Measurements from ENCODE around the gene CRBN. TPM values are rescaled to one million over a fixed set of nuclear protein-coding genes. Genes with fewer than 3 reads are reported as not detected.

Gene CRBN
- total RNA-seq, 4 donors from 2014 or later = 13.3 to 118 (median 44.6) TPM

DNA sequence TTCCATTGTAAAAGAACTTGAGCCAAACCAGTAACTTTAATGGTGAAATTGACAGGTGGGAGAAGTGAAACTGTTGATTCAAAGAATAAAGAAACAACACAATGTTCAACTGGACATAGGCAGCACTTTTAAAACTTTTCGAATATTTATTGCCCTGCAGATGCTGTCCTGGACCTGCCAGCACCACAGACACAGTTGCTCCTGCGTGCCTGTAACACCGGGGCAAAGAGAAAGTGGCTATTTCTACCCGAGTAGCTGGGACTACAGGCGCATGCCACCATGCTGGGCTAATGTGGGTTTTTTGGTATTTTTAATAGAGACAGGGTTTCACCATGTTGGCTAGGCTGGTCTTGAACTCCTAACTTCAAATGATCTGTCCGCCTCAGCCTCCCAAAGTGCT, 76.7 kb downstream of the CRBN start:
- no peak for DNase-seq
- H3K9me3 ChIP-seq = no peaks in the 10 kb centered on the region
- no peak for TF ChIP-seq POLR2A (IDR thresholded peaks at IDR 0.05)
- TF ChIP-seq, protein P1, sequence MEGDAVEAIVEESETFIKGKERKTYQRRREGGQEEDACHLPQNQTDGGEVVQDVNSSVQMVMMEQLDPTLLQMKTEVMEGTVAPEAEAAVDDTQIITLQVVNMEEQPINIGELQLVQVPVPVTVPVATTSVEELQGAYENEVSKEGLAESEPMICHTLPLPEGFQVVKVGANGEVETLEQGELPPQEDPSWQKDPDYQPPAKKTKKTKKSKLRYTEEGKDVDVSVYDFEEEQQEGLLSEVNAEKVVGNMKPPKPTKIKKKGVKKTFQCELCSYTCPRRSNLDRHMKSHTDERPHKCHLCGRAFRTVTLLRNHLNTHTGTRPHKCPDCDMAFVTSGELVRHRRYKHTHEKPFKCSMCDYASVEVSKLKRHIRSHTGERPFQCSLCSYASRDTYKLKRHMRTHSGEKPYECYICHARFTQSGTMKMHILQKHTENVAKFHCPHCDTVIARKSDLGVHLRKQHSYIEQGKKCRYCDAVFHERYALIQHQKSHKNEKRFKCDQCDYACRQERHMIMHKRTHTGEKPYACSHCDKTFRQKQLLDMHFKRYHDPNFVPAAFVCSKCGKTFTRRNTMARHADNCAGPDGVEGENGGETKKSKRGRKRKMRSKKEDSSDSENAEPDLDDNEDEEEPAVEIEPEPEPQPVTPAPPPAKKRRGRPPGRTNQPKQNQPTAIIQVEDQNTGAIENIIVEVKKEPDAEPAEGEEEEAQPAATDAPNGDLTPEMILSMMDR (IDR thresholded peaks at IDR 0.05) = no peak
- 70 to 90% methylated on average over 6 of the region's 6 CpGs for WGBS, 2 donors
- no peak overlapping the region for H3K27ac ChIP-seq
- no peaks in the 10 kb centered on the region for H3K4me1 ChIP-seq
- H3K4me3 ChIP-seq = no peak overlapping the region
- H3K36me3 ChIP-seq = no peaks in the 10 kb centered on the region
- intact Hi-C loops (cut with DNase I) = no loop called here
- no peaks in the 10 kb centered on the region for H3K27me3 ChIP-seq

DNA sequence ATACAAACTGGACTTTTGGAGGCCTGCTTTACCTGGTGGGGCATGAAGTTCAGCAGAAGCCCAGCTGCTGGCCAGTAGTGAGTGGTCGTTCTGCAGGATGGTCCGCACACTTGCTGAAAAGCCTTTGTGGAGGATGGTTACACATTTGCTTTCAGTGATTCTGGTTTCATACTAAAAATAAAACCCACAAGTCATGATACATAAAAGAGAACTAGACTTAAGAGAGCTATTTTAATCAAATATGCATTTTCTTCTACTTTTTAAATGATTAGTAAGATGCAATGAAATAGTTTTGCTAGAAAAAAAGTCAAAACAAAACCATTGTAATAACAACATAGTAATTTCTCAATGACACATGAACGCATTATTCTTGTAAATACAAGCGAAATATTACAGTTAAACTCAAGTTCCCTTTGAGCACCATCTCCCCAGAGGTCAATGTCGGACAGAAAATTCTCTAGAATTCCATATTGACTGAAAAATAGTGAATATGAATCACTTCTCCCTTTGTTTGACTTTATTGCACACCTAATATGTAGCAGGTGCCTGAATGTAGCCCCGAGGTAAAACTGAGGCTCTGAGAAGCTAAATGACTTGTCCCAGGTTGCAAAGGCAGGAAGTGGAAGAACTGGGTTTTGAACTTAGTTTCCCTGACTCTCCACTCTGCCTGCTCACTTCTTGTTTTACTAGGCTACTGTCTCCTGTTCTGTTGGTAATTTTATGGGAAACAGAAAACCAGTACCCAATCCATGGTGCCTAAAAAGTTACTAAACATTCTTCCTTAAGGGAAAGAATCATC, 77.6 kb downstream of the CRBN start:
- no peak for TF ChIP-seq POLR2A (IDR thresholded peaks at IDR 0.05)
- TF ChIP-seq, protein P1 (IDR thresholded peaks at IDR 0.05) = no peak
- Histone ChIP-seq H3K4me3 (no peak overlapping the region), H3K9me3 (no peaks in the 10 kb centered on the region), H3K36me3 (no peaks in the 10 kb centered on the region), H3K27ac (no peak overlapping the region), H3K27me3 (no peaks in the 10 kb centered on the region), H3K4me1 (no peaks in the 10 kb centered on the region)
- intact Hi-C loops (cut with DNase I) = no loop called here
- no peak for DNase-seq
- WGBS, 2 donors = 71 to 76% methylated on average over 6 of the region's 6 CpGs

Small RNA genes lying within 50 kb of the gene (small RNA-seq; reads per million reads assigned to genes)
- 0 reads per million in 4 donors for gene RF00416

Other genes with a start within 250 kb of the CRBN start
- under 1 TPM in 1 of 4 donors, not detected in 3; 0.95 TPM for gene IL5RA, start 69.3 kb downstream of the CRBN start, total RNA-seq
- 10 to 100 TPM; 10.3 to 20.8 (median 17.0) TPM for gene TRNT1, start 52.8 kb downstream of the CRBN start, total RNA-seq